HG02798 (cell line): ENCODE data around the gene VPS13C.
"Not testable (repeated sequence)": the region's sequence is repeated elsewhere in the genome, so short reads cannot be mapped to it uniquely, and the experiment has no call there.

Experiments used
- ATAC-seq: cut with Tn5 transposase; IDR thresholded peaks from one replicate; pipeline ENCODE4 v1.9.1; 2021; ENCODE audit warnings: mild to moderate bottlenecking; ENCODE audit not compliant: unreplicated experiment, poor library complexity

The VPS13C gene

GRCh38 chr15:62071711-62072308, 11.6 kb upstream of the VPS13C start:
- no peak for ATAC-seq

GRCh38 chr15:62069551-62069950, 9.3 kb upstream of the VPS13C start:
- no peak for ATAC-seq

- ATAC-seq: no peak
Measured at GRCh38 chr15:62068810-62069167, 8.5 kb upstream of the VPS13C start.

- no peak for ATAC-seq
Measured at GRCh38 chr15:62068071-62068809, 8.0 kb upstream of the VPS13C start.

- no peak for ATAC-seq
Measured at GRCh38 chr15:62067448-62068044, 7.3 kb upstream of the VPS13C start.

- ATAC-seq: no peak
Measured at GRCh38 chr15:62066663-62067447, 6.6 kb upstream of the VPS13C start, which contains the start of gene C2CD4A. TSS of gene C2CD4A (plus strand) at chr15:62066977. CDS start at chr15:62067614, 637 bp downstream.

- no peak for ATAC-seq
Measured at GRCh38 chr15:62063825-62064635, 3.8 kb upstream of the VPS13C start.

GRCh38 chr15:62060896-62061280, 641 bp upstream of the VPS13C start:
- ATAC-seq: no peak

GRCh38 chr15:62059816-62060112, 483 bp downstream of the VPS13C start:
- ATAC-seq: peak; percentile 72

- ATAC-seq: no peak
Measured at GRCh38 chr15:62059108-62059815, 985 bp downstream of the VPS13C start.

- no peak for ATAC-seq
Measured at GRCh38 chr15:62058327-62059028, 1.8 kb downstream of the VPS13C start.

GRCh38 chr15:62057341-62057980, 2.8 kb downstream of the VPS13C start:
- no peak for ATAC-seq

- ATAC-seq: no peak
Measured at GRCh38 chr15:62054979-62055378, 5.3 kb downstream of the VPS13C start.

GRCh38 chr15:62053439-62054085, 6.7 kb downstream of the VPS13C start:
- no peak for ATAC-seq

GRCh38 chr15:62052713-62053112, 7.5 kb downstream of the VPS13C start:
- ATAC-seq: no peak

- ATAC-seq: no peak
Measured at GRCh38 chr15:62051166-62051565, 9.1 kb downstream of the VPS13C start.

- no peak for ATAC-seq
Measured at GRCh38 chr15:62050115-62050514, 10.1 kb downstream of the VPS13C start.

- ATAC-seq: not testable (repeated sequence)
Measured at GRCh38 chr15:62048254-62048653, 12.0 kb downstream of the VPS13C start.
